A204.1 (cell line): ENCODE data around the gene HACE1.
"Not testable (repeated sequence)": the region's sequence is repeated elsewhere in the genome, so short reads cannot be mapped to it uniquely, and the experiment has no call there.

Experiments
- FAIRE-seq: peaks from 2 replicates; lab custom pipeline; 2012; peaks lifted over from hg19 to GRCh38; lab: Jason Lieb, UNC

HACE1 gene

DNA sequence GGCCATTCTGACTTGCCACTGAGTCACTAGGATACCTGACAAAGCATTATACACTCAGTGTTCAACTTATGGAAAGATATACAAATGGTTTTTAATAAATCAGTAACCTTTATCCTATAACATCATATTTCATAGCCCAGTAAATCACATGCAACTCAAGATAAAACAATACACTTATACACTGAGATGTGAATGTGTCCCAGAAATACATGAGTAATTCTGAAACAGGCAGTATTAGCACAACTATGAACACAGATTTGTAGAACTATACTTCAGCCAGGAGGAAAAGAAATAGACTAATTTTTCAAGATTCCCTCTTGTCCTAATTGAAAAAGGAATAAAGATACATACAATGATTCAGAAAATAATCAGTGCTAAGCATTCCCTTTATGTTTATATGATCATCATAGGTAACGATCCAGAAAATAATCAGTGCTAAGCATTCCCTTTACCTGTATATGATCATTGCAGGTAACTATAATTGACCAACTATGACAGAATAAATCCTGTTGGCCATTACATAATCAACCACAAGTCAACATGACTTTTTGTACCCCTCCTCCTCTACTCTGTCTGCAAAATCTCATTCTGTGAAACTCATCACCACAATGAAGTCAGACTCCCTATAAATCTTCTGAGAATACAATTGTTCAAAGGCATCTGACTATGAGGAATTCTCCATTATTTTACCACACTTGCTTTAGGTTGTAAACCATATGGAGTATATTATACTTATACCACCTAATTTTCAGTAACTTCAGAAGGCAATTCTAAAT is 30.3 kb downstream of the HACE1 start:
- FAIRE-seq: no peak

DNA sequence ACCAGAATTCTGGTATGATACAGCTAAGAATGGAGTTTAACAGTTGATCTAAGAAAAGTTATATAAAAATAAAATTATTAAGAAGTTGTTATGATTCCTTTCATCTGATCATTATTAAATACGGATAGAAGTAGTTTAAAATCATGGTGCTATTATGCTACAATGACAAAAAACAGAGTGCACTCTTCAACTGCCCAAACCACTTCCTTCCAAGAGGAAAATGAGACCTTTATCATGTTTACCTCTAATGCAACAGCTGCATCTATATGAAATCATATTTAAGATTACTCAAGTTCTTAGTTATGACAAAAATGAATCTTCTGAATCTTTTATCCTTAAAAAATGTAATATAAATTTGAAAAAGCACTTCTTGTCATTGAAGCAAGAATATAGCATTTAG is 31.2 kb downstream of the HACE1 start:
- no peak for FAIRE-seq

DNA sequence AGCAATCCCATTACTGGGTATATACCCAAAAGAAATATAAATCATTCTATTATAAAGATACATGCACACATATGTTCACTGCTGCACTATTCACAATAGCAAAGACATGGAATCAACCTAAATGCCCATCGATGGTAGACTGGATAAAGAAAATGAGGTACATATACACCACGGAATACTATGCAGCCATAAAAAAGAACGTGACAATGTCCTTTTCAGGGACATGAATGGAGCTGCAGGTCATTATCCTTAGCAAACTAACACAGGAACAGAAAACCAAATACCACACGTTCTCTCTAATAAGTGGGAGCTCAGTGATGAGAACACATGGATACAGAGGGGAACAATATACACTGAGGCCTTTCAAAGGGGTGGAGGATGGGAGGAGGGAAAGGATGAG is 38.9 kb downstream of the HACE1 start:
- FAIRE-seq: not testable (repeated sequence)

DNA sequence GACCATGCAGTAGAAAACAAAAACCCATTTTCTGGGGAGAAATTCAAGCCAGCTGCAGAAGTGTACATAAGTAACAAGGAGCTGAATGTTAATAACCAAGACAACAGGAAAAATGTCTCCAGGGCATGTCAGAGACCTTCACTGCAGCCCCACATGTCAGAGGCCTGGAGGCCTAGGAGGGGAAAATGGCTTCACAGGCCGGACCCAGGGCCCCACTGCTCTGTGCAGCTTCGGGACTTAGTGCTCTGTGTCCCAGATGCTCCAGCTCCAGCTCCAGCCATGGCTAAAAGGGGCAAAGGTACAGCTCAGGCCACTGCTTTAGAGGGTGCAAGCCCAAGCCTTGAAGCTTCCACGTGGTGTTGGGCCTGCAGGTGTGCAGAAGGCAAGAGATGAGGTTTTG is 43.6 kb downstream of the HACE1 start:
- FAIRE-seq: no peak

DNA sequence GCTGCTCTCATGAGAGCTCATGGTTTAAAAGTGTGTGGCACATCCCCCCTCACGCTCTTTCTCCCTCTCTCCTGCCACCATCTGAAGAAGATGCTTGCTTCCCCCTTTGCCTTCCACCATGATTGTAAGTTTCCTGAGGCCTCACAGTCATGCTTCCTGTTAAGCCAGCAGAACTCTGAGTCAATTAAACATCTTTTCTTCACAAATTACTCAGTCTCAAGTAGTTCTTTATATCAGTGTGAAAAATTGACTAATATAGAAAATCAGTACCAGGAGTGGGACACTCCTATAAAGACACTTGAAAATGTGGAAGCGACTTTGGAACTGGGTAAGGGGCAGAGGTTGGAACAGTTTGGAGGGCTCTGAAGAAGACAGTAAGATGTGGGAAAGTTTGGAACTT is 45.0 kb downstream of the HACE1 start:
- no peak for FAIRE-seq

DNA sequence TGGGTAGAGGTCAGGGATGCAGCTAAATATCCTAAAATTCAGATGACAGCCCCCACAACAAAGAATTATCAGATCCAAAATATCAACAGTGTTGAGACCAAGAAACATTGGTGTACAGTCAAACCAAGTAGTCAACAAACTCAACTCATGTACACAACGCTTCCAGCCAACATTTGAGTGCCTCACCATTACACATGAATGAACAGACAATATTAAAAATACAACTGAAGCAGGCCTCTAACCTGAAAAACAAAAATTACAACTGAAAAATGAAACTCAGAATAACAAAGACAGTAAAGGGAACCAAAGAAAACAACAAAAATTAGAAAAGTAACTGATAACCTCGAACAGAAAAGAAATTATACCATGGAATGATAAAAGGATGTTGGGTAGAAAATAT is 46.2 kb downstream of the HACE1 start:
- no peak for FAIRE-seq

DNA sequence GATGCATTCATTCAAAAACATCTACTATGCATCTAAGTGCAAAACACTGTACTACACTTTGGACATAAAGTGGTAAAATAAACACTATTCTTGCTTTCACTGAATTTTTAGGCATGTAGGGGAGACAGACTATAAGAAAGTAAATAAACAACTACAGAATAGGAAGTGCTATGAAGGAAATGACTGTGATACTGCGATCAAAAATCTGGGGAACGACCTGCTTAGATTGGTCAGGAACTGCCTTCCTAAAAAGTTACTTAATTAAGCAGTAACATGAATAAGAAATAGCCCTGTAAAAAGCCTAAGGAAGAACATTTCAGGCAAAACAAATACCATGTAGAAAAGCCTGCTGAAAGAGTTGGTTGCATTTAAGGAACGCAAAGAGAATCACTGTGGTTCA is 50.6 kb downstream of the HACE1 start:
- no peak for FAIRE-seq

DNA sequence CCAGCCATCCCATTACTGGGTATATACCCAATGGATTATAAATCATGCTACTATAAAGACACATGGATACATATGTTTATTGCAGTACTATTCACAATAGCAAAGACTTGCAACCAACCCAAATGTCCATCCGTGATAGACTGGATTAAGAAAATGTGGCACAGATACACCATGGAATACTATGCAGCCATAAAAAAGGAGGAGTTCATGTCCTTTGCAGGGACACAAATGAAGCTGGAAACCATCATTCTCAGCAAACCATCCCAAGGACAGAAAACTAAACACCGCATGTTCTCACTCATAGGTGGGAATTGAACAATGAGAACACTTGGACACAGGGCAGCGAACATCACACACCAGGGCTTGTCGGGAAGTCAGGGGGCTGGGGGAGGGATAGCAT is 54.4 kb downstream of the HACE1 start:
- FAIRE-seq: not testable (repeated sequence)

DNA sequence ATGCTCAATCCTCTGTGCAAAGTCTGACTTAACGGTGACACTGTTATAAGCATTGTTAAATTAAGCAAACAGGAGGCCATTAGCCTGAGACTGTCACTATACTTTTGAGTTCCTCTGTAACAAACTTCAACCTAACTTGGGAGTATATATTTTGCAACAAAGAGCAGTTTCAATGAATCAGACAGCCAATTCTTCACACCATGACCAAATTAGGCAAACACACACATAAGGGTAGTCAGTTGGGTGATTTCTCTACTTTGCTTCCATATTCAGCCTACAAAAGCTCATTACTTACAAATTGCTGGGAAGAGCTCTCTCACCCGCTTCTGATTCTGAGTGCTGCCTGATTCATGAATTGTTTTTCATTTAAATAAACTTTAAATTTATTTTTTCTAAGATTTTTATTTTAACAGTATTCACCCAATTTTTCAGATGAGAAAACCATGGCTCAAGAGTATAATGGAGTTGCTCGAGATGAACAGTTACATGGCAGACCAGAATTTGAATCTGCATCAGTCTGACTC is 60.5 kb downstream of the HACE1 start:
- FAIRE-seq: no peak

DNA sequence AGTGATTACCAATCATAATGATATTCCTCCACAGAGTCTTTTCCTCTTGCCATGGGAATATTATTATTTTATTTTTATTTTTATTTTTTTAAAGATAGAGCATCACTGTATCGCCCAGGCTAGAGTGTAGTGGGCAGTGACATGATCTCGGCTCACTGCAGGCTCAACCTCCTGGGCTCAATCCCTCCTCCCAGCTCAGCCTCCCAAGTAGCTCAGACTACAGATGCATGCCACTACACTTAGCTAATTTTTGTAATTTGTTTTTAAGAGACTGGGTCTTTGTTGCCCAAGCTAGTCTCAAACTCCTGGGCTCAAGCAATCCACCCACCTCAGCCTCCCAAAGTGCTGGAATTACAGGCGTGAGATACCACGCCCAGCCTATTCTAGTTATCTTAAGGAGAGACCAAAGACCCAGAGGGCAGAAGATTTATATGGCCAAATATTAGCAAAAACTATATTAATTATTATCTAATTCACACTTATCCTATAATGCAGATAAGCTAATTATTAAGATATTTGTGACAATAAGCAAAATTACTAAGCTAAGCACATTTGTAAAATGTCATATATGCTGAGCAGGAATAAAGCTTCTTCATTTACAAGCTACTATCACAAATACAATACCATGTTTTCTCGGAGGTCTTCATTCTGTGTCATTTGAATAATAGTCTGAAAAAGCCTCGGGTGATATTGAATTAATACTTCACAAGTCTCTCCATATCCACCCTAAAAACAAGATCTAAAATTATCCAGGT is 63.5 kb downstream of the HACE1 start:
- no peak for FAIRE-seq

DNA sequence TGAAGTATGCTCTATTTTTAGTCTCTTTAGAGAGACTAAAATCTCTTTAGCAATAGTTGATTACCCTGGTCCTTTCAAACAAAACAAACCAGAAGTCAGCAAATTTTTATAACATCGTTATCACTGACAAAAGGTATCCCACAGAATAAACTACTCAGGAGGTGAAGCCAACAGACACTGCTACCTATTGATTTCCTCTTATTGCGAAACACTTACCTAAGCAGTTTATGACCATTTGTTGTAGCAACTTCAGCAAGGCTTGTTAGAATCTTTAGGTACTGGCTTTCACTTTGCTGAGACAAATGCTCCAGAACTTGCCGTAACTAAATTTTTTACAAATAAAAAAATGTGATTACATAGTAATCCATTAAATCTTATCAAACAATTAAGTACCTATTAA is 64.4 kb downstream of the HACE1 start:
- no peak for FAIRE-seq

DNA sequence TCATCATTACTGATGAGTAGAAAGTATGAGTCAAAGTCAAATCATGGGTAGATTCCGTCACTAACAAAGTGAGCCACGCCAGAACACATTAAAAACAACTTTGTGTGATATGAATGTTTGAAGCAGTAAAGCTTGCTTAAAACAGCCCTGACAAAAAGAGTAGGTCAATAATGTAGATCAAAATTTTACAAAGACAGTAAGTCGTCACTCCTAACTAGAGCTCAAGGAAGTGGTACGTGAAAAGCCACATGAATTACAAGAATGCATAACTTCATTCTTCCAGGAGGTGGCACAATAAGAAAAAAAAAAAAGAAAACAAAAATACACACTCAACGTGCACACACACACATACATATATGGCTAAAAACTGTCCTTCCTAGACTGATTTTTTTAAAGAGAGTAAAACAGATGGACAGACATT is 69.9 kb downstream of the HACE1 start:
- FAIRE-seq: peak; percentile 95

DNA sequence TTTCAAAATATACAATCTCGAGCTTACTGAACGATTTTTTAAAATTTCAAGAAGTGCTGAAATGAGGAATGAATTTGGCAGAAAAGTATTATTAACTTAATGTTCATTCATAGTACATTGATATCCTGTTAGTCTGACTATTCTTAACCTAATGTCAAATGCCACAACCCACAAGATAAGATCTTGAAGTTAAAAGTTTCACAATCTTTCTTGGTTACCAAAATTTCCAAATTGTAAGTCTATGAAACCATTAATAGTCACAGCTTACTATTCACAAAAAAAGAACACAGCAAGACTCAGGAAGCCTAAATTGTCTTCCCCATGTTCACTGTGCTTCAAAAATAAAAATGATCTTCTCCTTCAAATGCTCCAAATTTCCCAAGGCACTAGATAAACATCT is 71.3 kb downstream of the HACE1 start:
- no peak for FAIRE-seq

DNA sequence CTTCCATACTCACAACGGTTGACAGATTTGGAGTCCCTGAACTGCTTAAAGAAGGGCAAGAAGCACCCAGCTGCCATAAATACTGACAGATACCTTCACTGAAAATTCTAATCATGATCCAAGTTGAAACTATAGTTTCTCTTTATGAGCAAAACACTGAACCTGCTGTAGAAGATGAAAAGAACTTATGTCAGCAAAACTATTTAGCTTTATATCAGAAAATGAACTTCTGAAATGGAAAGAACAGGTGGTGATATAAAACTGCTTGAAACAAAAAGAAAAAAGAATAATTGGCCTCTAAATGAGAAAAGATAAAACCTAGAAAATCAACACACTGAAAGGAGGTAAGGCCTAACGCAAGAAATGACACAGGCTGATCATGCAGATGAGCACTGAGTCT is 72.4 kb downstream of the HACE1 start:
- no peak for FAIRE-seq

DNA sequence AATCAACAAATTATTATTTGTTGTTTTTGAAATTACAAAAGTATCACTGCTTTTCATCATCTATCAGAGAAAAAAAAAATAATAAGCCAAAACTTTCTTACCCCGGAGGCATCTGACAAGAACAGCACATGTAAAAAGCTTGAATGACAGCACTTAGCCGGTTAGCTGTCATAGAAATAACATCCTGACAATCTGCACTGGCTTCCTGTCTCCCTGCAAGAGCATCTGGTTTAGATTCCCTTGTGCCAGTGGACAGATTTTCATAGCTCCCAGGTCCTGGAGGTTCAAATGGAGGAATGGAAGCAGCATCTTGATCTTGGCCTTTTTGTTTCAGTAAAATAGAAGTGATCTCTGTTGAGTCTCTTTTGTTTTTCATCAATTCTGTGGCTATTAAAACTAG is 74.8 kb downstream of the HACE1 start:
- no peak for FAIRE-seq

DNA sequence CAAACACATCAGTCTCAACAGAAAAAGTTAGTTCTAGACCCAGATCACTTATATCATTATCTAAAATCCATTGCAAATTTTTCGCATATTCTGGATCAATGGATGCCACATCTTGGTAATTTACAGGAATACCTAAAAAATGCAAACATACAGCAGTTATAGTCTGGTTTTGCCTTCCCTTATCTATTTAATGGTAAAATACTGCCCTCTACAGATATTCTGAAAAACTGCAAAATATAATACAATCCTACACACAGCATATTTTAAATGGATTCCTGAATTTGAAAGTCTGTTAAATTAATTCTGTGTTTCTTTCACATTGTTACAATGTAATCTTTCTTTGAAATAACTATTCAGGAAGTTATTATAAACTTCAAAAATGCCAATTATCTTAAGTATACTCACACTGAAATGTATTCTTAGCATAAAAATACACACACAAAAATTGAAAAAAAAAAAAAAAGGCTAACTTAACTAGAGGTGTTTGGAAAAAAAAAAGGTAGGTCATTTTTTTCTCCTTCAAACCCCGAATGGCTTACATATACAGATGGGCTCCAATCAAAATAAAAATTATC is 88.4 kb downstream of the HACE1 start:
- peak; percentile 98 for FAIRE-seq

DNA sequence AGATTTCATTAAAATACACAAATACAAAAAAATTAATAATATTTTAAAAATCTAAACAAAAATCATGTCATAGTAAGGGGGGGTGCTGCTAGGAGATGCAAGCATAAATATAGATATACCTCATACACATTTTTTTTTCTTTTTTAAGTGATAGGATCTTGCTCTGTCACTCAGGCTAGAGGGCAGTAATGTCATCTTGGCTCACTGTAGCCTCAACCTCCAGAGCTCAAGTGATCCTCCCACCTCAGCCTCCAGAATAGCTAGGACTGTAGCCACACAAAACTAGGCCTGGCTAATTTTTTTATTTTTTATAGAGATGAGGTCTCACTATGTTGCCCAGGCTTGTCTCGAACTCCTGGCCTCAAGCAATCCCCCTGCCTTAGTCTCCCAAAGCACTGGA is 90.8 kb downstream of the HACE1 start:
- FAIRE-seq: no peak

DNA sequence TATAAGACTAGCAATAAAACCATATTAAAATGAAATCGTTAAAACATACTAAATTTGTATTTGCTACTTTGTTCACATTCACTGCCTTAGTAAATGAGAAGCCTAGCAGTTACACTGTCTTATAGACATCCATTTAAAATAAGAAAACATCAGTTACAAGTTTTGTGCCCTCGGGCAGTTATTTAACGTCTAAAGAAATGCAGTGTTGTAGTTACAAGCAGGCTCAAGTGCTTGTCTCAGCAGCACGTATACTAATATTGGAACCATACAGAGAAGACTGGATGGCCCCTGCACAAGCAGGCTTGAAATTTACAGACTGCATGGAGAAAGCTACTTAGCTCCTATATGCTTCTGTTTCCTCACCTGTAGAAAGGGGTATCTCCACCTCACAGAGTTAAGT is 93.1 kb downstream of the HACE1 start:
- no peak for FAIRE-seq

DNA sequence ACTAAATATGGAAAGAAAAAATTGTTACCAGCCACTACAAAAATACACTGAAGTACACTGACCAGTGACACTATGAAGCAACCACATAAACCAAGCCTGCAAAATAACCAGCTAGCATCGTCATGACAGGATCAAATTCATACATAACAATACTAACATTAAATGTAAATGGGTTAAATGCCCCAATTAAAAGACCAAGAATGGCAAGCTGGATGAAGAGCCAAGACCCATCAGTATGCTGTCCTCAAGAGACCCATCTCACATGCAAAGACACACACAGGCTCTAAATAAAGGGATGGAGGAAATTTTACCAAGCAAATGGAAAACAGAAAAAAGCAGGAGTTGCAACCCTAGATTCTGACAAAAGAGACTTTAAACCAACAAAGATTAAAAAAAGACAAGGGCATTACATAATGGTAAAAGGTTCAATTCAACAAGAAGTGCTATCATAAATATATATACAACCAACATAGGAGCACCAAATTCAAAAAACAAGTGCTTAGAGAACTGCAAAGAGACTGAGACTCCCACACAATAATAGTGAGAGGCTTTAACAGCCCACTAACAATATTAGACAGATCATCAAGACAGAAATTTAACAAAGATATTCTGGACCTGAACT is 104.8 kb downstream of the HACE1 start:
- FAIRE-seq: no peak

DNA sequence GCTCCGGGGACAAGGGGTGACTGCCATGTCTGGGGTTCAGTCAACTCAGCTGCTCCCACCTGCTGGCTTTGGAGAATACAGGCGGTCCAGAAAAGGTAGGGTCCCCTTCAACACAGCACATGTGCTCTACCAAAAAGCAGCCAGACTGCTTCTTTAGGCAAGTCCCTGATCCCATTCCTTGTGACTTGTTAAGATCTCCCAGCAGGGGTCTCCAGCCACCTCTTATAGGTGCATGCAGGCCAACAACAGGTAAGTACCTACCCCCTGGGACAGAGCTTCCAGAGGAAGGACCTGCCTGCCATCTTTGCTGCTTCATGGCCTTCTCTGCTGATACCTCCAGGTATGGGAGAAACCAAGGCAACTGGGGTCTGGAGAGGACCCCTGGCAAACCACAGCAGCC is 106.5 kb downstream of the HACE1 start:
- FAIRE-seq: no peak

DNA sequence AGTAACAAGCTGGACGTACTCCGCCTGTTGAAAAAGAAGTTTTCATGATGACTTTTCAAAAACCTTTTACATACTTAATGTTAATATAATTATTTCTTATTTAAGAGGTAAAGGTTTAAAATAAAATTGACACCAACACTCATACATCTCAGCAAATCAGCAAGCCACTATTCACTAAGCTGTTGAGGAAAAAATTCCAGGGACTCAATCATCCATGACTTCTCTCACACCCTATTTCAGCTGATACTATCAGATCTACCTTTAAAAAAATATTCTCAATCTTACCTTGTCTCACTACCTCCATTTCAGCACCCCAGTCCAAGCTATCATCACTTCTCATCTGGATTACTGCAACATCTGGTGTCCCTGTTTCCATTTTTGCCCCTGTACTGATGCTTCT is 109.3 kb downstream of the HACE1 start:
- FAIRE-seq: no peak

DNA sequence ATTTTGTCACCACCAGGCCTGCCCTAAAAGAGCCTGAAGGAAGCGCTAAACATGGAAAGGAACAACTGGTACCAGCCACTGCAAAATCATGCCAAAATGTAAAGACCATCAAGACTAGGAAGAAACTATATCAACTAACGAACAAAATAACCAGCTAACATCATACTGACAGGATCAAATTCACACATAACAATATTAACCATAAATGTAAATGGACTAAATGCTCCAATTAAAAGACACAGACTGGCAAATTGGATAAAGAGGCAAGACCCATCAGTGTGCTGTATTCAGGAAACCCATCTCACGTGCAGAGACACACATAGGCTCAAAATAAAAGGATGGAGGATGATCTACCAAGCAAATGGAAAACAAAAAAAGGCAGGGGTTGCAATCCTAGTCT is 120.6 kb downstream of the HACE1 start:
- FAIRE-seq: not testable (repeated sequence)

DNA sequence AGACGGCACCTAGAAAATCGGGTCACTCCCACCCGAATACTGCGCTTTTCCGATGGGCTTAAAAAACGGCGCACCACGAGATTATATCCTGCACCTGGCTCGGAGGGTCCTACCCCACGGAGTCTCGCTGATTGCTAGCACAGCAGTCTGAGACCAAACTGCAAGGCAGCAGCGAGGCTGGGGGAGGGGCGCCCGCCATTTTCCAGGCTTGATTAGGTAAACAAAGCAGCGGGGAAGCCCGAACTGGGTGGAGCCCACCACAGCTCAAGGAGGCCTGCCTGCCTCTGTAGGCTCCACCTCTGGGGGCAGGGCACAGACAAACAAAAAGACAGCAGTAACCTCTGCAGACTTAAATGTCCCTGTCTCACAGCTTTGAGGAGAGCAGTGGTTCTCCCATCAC is 122.2 kb downstream of the HACE1 start:
- not testable (repeated sequence) for FAIRE-seq
